GM18520 (cell line): ENCODE results near the gene SMAD6.

Source experiments
- ATAC-seq: cut with Tn5 transposase; IDR thresholded peaks from one replicate; pipeline ENCODE4 v1.9.1; 2021; ENCODE audit not compliant: unreplicated experiment

Gene SMAD6

GRCh38 chr15:66702035-66702786 is at the start of gene SMAD6:
Gene SMAD6 (plus strand): TSS chr15:66702236. CDS start chr15:66703259, 1,023 bp downstream.
- ATAC-seq: no peak

GRCh38 chr15:66652806-66653205 is 49.2 kb upstream of the SMAD6 start:
- no peak for ATAC-seq

- ATAC-seq: no peak
Observed at GRCh38 chr15:66653398-66653797, 48.6 kb upstream of the SMAD6 start.

GRCh38 chr15:66653852-66654251 is 48.2 kb upstream of the SMAD6 start:
- ATAC-seq: no peak

GRCh38 chr15:66654361-66654738 is 47.7 kb upstream of the SMAD6 start:
- ATAC-seq: no peak

DNA sequence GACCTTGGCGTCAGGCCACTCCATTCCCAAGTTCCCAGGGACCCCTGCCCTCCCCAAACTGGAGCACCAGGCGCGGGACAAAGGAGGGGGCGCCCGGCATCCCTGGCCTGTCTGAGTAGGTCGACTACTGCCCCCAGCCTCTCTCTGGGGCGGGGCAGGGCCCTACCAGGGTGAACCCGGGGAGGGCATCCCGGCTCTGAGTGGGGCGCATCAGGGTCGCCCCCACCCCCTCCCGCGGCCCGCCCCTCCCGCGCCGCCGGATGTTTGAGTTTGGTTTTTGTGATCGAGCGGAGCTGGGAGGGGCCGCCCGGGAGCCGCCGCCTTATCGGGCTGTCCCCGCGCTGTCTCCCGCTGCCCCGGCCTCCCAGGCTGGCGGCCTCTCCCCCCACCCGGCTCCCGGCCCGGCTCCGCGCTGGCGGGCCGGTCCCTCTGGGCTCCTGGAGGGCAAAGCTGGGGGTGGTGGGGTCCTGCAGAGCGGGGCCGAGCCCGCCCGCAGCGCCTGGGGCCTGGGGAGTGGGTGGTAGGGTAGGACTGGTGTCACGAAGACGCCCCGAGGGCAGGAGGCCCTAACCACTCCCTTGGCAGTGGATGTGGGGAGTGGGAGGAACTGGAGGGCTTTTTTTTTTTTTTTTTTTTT is 47.2 kb upstream of the SMAD6 start:
- no peak for ATAC-seq

GRCh38 chr15:66655511-66655910 is 46.5 kb upstream of the SMAD6 start:
- no peak for ATAC-seq

- no peak for ATAC-seq
Observed at GRCh38 chr15:66655997-66656396, 46.0 kb upstream of the SMAD6 start.

DNA sequence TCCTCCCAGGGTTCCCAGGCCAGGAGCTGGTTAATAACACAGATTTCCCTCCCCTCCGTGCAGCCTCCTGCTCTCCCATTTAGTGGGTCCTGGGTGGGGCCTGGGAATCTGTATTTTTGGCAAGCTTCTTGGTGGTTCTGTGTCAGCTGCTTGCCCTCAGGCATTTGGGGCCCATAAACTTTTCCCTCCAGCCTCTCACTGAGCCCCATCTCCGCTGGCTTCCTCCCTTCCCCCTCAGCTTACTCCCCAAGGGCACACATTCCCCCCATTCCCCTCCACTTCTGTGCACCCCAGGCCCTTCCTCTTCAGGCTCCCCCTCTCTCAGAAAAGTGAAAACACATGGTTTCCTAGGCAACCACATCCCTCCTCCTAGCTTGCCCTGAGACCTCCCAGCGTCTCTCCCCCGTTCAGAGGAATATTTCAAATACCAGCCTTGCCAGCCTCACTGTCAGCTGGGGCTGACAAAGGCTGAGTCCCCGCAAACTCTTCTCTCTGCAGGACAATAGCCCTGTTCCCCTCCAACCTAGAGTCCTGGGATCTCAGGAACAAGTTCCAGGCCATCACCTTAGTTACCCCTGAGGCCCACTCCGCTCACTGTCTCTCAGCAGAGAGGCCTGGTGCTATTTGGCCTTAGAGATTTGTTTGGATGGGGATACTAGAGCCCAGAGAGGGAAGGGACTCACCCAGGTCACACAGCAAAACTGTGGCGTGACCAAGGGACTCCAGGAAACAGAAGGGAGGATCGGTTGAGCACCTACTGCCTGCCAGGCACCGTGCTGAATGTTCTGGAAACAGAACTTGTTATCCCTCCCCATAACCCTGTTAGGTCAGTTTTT is 44.6 kb upstream of the SMAD6 start:
- no peak for ATAC-seq

DNA sequence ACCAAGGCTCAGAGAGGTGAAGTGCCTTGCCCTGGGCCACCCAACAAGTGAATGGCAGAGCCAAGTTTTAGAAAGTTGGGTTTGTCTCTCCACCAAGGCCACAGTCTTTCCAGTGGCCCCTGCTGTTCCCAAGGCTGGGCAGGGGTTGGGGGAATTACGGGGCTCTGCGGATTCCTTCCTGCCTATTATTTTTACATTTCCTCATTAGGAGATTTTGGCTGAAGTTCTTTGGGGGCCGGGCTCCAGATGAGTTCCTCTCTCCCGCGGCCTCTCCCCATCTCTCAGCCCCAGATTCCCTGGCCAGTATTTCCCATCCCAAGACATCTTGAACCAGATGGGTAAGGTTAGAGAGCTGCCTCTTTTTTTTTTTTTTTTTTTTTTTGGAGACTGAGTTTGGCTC is 44.0 kb upstream of the SMAD6 start:
- ATAC-seq: no peak

DNA sequence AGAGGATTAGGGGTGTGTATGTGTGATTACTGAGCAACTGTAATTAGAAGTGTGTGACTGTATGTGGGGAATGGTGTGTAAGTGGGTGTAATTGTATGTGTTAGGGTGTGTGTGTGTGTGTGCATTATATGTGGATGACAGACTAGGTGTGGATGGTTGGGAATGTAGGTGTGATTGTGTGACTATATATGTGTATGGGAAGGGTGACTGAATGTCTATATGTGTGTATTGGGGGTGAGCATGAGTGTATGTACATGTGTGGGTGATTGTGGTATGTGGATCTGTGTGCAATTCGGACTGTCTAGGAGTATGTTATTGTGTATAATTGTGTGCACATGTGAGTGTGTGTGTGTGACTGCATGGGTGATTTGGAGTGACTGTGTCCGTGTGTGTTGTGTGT is 43.2 kb upstream of the SMAD6 start:
- no peak for ATAC-seq

- ATAC-seq: no peak
Observed at GRCh38 chr15:66659384-66659783, 42.7 kb upstream of the SMAD6 start.

DNA sequence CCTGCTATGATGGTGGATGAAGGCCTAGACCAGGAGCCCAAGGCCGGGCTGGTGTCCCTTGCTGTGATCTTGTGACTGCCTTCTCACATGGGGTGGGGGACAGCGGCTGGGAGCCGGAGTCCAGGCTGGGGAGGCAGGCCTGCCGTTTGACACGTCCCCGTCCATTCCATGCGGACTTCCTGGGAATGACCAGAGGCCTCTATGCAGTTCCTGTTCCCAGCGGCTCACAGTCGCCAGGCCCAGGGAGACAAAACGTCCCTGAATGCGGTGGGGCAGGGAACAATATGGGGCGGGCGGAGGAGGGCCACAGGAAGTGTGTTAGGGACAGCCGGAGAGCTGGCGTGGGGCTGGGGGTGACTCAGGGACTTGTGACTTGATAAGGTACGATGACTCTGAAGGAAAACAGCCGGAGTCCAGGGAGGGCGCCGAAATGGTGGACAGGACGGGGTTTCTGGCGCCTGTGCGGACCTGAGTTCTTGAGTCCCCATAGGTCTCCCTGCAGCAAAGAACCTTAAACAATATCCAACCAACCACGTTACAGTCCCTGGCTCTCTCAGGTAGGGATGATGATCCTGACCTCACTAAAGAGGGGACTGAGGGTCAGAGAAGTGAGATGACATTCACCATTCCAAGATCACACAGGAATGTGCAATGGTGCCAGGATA is 40.5 kb upstream of the SMAD6 start:
- no peak for ATAC-seq

- ATAC-seq: no peak
Observed at GRCh38 chr15:66662522-66662921, 39.5 kb upstream of the SMAD6 start.

DNA sequence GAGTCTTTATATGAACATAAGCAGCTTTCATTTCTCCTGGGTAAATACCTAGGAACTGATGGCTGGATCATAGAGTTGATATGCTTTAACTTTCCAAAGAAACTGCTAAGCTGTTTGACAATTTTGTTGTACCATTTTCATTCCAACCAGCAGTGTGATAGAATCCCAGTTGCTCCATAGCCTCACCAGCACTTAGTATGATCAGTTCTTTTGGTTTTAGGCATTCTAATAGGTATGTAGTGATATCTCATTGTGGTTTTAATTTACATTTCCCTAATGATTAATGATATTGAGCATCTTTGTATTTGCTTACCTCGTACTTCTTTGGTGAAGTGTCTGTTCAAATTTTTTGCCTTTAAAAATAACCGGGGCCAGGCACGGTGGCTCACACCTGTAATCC is 38.4 kb upstream of the SMAD6 start:
- ATAC-seq: no peak

DNA sequence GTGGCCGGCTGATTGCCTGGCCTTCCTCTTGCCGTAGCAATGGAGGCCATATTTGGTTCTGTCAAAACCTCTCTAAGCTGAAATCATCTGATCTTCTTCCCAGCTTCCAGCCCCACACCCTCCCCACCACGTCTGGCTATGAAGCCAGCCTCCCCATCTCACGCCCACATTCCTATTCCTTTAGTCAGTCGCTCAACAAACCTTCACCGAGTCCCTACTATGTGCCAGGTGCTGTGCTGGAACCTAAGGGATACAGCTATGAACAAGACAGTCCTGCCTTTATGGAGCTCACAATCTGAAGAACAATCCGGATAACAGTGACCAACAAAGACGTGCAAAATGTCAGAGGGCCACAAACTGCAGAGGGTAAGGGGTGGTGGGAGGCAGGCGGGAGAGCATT is 31.9 kb upstream of the SMAD6 start:
- no peak for ATAC-seq

- ATAC-seq: no peak
Observed at GRCh38 chr15:66670762-66671580, 31.1 kb upstream of the SMAD6 start.

GRCh38 chr15:66672867-66673266 is 29.2 kb upstream of the SMAD6 start:
- ATAC-seq: no peak

DNA sequence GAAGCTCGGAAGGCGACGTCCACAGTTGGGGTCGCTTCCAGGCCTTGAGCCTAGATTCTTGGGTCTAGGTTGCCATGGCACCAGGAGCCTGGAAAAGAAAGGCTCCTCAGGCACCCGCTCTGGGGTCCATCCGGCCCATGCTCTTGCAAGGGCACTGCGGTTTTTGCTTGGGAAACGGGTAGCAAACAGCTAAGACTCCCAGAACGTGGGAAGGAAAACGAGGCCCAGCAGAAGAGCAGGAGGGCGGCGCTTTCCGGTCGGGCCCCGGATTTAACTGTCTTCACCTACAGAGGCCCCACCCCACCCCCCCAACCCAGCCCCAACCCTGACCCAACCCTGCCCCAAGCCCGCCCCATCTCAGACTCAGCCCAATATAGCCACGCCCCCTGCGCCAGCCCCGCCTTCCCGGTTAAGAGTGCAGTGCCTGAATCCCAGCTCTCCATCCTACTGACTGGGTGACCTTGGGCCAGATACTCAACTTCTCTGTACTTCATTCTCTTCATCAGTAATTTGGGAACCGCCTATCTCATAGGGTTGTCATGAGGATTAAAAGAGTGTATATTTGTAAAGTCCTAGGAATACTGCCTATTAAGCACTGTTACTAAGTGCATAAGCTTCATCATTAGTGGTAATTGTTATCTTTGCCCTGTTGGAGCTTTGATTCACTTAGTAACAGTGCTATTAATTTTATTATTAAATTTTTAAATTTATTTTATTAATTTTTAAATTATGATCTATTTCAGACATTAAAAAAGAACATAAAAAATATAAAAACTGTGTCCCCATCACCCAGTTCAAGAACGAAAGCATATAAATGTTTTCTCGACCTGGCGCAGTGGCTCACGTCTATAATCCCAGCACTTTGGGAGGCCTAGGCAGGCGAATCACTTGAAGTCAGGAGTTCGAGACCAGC is 28.4 kb upstream of the SMAD6 start:
- no peak for ATAC-seq
